Smooth muscle cell (in vitro differentiated cells): ENCODE results near the gene METAP2. TPM values are rescaled to one million over a fixed set of nuclear protein-coding genes. Genes with fewer than 3 reads are reported as not detected.

ENCODE experiments used
- DNase-seq: peaks from one replicate; lab custom pipeline; 2025; ENCODE audit not compliant: unreplicated experiment; lab: John Stamatoyannopoulos, UW
- H2AFZ ChIP-seq: fragments of 200-600 bp; sonication (generic); 2 replicates; pipeline ENCODE4 v1.6.0; 2016; ENCODE audit warnings: antibody characterized with exemption, low read depth, mild to moderate bottlenecking
- H3F3A ChIP-seq: fragments of 200-600 bp; sonication (generic); 2 replicates; pipeline ENCODE4 v1.6.0; 2017; ENCODE audit warnings: antibody characterized with exemption, low read depth
- H3K27ac ChIP-seq: fragments of 200-600 bp; sonication (generic); 2 replicates; pipeline ENCODE4 v1.5.1; 2016; ENCODE audit warnings: low read depth, mild to moderate bottlenecking
- H3K27me3 ChIP-seq: fragments of 200-600 bp; sonication (generic); 2 replicates; pipeline ENCODE4 v1.6.1; 2016; ENCODE audit warnings: low read depth, mild to moderate bottlenecking
- H3K36me3 ChIP-seq: fragments of 200-600 bp; sonication (generic); 2 replicates; pipeline ENCODE4 v1.5.1; 2016; ENCODE audit warnings: low read depth
- H3K4me1 ChIP-seq: fragments of 200-600 bp; sonication (generic); 2 replicates; pipeline ENCODE4 v1.5.1; 2016; ENCODE audit warnings: low read depth
- H3K4me2 ChIP-seq: fragments of 200-600 bp; sonication (generic); 2 replicates; pipeline ENCODE4 v1.6.0; 2016; ENCODE audit warnings: mild to moderate bottlenecking
- H3K4me3 ChIP-seq: fragments of 200-600 bp; sonication (generic); 2 replicates; pipeline ENCODE4 v1.5.1; 2016; ENCODE audit warnings: mild to moderate bottlenecking
- H3K79me2 ChIP-seq: fragments of 200-600 bp; sonication (generic); 2 replicates; pipeline ENCODE4 v1.6.0; 2016; ENCODE audit warnings: low read depth, mild to moderate bottlenecking
- H3K9ac ChIP-seq: fragments of 200-600 bp; sonication (generic); 2 replicates; pipeline ENCODE4 v1.6.0; 2016; ENCODE audit warnings: low read depth
- H3K9me3 ChIP-seq: fragments of 200-600 bp; sonication (generic); replicated peaks from 2 replicates; pipeline ENCODE4 v1.5.1; 2016; ENCODE audit warnings: low read depth
- H4K20me1 ChIP-seq: fragments of 200-600 bp; sonication (generic); 2 replicates; pipeline ENCODE4 v1.6.0; 2016; ENCODE audit warnings: low read depth
- CTCF ChIP-seq: fragments of 200-600 bp; sonication (generic); IDR thresholded peaks from 2 replicates; pipeline ENCODE4 v1.5.1; 2017; ENCODE audit warnings: borderline replicate concordance, mild to moderate bottlenecking, antibody characterized with exemption; ENCODE audit not compliant: insufficient read depth, poor library complexity, severe bottlenecking
- WGBS: methylation state at CpG from one replicate; pipeline ENCODE4 v1.1.7; 2016; ENCODE audit warnings: low lambda C conversion rate; 5-methylcytosine and 5-hydroxymethylcytosine counted together
- polyA plus RNA-seq: library from polyadenylated mRNA; unstranded; fragments of >200 nt; fragmentation: Nextera tagmentation; extraction: Ambion mirVana; gene quantifications from 2 replicates; pipeline ENCODE4 v1.2.1, GENCODE V29; 2016
- total RNA-seq: library from RNA; depleted of rRNA; stranded (reverse); fragments of >200 nt; gene quantifications from 2 replicates; pipeline ENCODE4 v1.2.3, GENCODE V29; 2014

Gene METAP2
- total and polyA plus RNA-seq, 2 experiments from 2014 or later = 39.2 to 54.8 TPM

- TF ChIP-seq CTCF = no peak
- Histone ChIP-seq H3K4me1 (no peaks in the 10 kb centered on the region), H3K27me3 (no peaks in the 10 kb centered on the region), H2AFZ (no peak overlapping the region), H4K20me1 (no peaks in the 10 kb centered on the region), H3K9me3 (no peaks in the 10 kb centered on the region), H3K4me2 (no peak overlapping the region), H3K4me3 (no peak overlapping the region), H3K27ac (no peak overlapping the region), H3K79me2 (no peaks in the 10 kb centered on the region), H3F3A (no peaks in the 10 kb centered on the region), H3K36me3 (no peaks in the 10 kb centered on the region), H3K9ac (no peak overlapping the region)
- no peak for DNase-seq
- WGBS = 78% methylated on average over 4 of the region's 4 CpGs
Measured at GRCh38 chr12:95528431-95528830, 54.5 kb downstream of the METAP2 start.

GRCh38 chr12:95529693-95530225 is 55.8 kb downstream of the METAP2 start:
- Histone ChIP-seq H3K9me3 (no peaks in the 10 kb centered on the region), H3K4me1 (no peaks in the 10 kb centered on the region), H3K79me2 (no peaks in the 10 kb centered on the region), H3K36me3 (no peaks in the 10 kb centered on the region), H3K27ac (no peak overlapping the region), H3K4me2 (no peak overlapping the region), H3K9ac (no peak overlapping the region), H3K4me3 (no peak overlapping the region), H2AFZ (no peak overlapping the region), H3K27me3 (no peaks in the 10 kb centered on the region), H3F3A (no peaks in the 10 kb centered on the region), H4K20me1 (no peaks in the 10 kb centered on the region)
- no peak for DNase-seq
- 90% methylated on average over 4 of the region's 4 CpGs for WGBS
- no peak for TF ChIP-seq CTCF

- peak overlapping the region; percentile 31 for H3K4me2 ChIP-seq
- no peaks in the 10 kb centered on the region for H3K4me1 ChIP-seq
- no peaks in the 10 kb centered on the region for H3K36me3 ChIP-seq
- no peaks in the 10 kb centered on the region for H3K9me3 ChIP-seq
- TF ChIP-seq CTCF = no peak
- H3F3A ChIP-seq = no peaks in the 10 kb centered on the region
- no peaks in the 10 kb centered on the region for H4K20me1 ChIP-seq
- no peak overlapping the region for H3K4me3 ChIP-seq
- H3K27ac ChIP-seq = no peak overlapping the region
- H3K9ac ChIP-seq = no peak overlapping the region
- H3K79me2 ChIP-seq = no peaks in the 10 kb centered on the region
- no peaks in the 10 kb centered on the region for H3K27me3 ChIP-seq
- H2AFZ ChIP-seq = peak overlapping the region; percentile 68
- WGBS = 38% methylated on average over 5 of the region's 5 CpGs
- DNase-seq = no peak
Measured at GRCh38 chr12:95532851-95533250, 58.9 kb downstream of the METAP2 start.

- H3K36me3 ChIP-seq = no peaks in the 10 kb centered on the region
- WGBS = 79% methylated on average over 4 of the region's 4 CpGs
- H3K79me2 ChIP-seq = no peaks in the 10 kb centered on the region
- no peak overlapping the region for H3K4me2 ChIP-seq
- H2AFZ ChIP-seq = no peak overlapping the region
- no peak overlapping the region for H3K4me3 ChIP-seq
- DNase-seq = no peak
- no peaks in the 10 kb centered on the region for H3K9me3 ChIP-seq
- H3K9ac ChIP-seq = no peak overlapping the region
- H3K27me3 ChIP-seq = peaks cover 7% of the 10 kb centered on the region
- H4K20me1 ChIP-seq = no peaks in the 10 kb centered on the region
- H3K4me1 ChIP-seq = no peaks in the 10 kb centered on the region
- TF ChIP-seq CTCF = no peak
- H3K27ac ChIP-seq = no peak overlapping the region
- H3F3A ChIP-seq = no peaks in the 10 kb centered on the region
Measured at GRCh38 chr12:95533985-95534384, 60.0 kb downstream of the METAP2 start.
